ENCODE data around the gene RFPL2.
"Not testable (repeated sequence)": the region's sequence is repeated elsewhere in the genome, so short reads cannot be mapped to it uniquely, and the experiment has no call there.

RFPL2 gene

DNA sequence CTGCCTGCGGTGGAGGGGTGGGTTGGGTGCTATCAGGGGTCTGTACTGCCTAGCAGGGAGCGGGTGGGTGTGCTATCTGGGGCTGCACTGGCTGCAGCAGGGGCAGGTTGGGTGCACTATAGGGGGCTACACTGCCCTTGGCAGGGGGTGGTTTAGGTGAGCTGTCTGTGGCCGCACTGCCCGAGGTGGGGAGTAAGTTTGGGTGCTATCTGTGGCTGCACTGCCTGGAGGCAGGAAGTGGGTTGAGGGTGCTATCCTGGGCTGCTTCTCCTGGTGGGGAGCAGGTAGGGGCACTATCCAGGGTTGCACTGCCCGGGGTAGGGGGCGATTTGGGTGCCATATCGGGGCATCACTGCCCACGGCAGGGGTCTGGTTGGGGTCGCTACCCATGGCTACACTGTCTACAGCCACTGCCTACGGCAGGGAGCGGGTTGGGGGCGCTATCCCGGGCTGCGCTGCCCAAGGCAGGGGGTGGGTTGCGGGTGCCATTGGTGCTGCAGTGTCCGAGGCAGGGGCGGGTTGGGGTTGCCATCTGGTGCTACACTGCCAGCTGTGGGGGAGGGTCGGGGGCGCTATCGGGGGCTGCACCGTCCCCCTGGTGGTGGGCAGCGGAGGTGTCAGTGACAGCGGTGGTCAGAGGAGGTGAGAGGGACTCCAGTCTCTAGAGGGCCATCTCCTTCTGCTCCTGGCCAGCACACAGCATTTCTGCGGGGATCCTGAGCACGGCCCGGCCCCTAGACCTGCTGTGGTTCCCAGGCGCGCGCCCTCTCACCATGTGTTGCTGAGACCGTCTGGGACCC lies 1.3 kb upstream of the RFPL2 start:
- DNase-seq (ENCODE audit: low read depth in 2 of 2), result no peak

DNA sequence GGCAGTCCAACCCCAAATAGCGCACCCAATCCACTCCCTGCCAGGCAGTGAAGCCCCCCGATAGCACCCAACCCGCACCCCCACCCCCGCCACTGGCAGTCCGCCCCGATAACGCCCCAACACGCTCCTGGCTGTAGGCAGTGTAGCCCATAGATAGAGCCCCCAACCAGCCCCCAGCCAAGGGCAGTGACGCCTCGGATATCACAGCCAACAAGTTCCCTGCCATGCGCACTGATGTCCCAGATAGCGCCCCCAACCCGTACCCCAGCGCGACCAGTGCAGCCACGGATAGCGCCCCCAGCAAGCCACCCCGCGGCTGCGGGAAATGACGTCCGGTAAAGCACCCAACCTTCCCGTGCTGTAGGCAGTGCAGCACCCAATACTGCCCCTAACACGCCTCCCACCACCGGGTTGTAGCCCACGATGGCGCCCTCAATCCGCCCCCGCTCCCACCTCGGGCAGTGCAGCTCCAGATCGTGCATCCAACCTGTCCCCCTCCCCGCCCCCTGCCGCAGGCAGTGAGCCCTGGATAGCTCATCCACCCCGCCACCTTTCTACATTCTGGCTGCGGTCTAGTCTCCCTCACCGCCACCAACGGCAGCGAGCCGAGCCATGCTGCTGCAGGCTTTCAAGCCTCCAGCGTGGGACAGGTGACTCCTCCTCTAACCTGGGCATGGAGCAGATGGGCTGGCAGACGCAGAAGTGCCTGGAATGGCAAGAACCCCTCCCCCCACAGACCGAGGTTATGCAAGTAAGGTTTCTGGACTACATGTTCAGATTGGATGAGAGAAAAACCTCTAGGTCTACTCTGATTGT lies 625 bp downstream of the RFPL2 start:
- no peak for DNase-seq (ENCODE audit: low read depth in 2 of 2)

DNA sequence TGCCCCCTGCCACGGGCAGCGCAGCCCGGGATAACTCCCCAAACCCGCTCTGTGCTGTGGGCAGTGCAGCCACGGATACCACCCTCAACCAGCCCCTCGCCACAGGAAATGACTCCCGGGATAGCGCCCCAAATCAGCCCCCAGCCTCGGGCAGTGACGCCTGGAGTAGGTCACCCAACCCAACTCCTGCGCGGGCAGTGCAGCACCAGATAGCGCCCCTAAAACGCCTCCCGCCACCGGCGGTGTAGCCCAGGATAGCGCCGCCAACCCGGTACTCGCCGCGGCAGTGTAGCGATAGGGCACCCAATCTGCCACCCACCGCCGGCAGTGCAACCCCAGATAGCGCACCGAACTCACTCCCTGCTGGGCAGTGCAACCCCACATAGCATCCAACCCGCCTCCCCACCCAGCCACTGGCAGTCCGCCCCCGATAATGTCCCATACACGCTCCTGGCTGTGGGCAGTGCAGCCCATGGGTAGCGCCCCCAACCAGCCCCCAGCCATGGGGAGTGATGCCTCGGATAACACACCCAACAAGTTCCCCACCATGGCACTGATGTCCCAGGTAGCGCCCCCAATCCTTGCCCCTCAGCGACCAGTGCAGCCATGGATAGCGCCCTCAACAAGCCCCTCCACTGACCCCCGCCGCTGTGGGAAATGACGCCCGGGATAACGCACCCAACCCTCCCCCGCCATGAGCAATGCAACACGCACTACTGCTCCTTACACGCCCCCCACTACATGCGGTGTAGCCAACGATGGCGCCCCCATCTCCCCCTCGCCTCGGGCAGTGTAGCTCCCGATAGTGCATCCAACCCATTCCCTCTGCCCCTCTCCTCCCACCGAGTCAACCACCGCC lies 1.5 kb downstream of the RFPL2 start:
- no peak for DNase-seq (ENCODE audit: low read depth in 2 of 2)

DNA sequence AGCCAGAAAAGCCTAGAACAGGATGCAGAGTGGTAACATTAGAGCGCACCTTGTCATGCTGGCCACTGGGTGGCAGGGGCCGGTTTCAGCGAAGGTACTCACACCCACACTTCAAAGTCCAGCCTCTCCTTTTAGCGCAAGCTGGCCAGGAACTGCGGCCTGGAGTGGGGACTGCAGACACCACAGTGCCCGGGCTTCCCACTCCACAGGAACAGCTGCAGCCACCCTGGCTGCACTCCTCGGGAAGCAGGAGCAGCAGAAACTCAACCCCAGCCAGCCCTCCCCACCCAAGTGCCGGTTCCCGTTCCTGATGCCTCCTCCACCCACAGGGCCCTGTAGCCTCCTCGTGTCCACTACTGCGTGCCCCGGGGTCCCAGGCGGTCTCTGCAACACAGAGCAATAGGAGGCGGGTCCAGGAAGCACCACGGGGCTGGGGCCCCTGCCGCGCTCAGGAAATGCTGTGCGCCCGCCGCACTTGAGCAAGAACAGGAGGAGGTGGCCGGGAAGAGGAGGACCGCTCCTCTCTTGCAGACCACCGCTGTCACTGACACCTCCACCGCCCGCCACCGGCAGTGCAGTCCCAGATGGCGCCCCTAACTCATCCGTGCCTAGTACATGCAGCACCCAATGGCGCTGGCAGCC lies 2.2 kb downstream of the RFPL2 start:
- no peak for DNase-seq (ENCODE audit: low read depth in 2 of 2)

DNA sequence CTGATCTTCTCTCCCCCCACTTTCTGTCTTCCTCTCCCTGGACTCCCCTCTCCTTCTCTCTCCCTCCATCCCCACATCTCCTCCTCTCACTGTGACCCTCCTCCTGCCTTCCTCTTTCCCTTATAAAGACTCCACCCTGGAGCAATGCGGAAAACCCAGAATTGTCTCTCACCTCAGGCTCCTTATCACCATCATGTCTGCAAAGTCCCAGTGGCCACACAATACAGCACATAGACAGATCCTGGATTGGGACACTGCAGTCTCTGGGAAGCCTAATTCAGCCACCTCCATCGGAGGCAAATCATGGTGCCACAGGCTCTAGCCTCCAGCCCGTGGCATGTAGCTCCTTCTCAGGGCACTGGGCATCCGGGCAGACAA lies 2.7 kb downstream of the RFPL2 start:
- DNase-seq (ENCODE audit: low read depth in 2 of 2), result no peak

DNA sequence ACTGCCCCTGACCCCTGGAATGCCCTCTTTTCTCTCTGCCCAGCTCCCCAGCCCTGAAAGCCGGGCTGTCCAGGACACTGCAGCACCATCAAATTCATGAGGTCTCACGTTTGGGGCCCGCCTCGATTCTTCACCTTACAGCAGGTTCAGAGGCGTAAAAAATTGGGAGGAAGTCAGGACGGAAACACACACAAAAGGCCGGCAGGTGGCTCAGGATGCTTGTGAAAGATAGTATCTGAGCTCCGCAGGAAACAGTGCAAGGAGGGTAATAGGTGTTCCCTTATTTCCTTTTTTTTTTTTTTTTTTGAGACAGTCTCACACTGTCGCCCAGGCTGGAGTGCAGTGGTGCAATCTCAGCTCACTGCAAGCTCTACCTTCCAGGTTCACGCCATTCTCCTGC lies 4.1 kb downstream of the RFPL2 start:
- no peak for DNase-seq (ENCODE audit: low read depth in 2 of 2)

DNA sequence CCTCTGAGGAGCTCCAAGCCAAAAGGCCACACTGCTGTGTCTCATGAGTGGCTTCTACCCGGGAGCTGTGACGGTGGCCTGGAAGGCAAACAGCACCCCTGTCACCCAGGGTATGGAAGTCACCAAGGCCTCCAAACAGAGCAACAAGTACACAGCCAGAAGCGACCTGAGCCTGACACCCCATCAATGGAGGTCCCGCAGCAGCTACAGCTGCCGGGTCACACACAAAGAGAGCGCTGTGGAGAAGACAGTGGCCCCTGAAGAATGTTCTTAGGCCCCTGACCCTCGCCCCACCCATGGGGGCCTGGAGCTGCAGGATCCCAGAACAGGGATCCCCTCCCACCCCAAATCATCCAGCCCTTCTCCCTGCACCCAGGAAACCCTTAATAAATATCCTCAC lies 4.9 kb downstream of the RFPL2 start:
- DNase-seq (ENCODE audit: low read depth in 2 of 2), result no peak

DNA sequence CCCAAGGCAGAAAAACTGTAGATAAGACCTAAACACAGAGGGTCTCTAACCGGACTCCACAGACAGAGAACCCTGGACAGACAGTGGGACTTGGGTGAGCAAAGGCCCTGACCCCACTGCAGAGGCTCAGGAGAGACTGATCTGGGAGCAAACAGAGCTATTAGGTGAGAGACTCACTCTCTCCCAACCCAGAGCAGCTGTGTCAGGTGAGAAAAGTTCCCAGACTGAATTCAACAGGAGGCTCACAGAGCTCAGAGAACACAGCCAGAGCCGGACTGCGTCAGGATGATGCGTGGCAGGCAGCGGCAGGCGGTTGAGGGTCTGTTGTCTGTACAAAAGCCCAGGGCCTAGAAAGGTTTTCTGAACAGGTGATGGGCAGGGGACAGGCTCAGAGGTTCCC lies 5.5 kb downstream of the RFPL2 start:
- DNase-seq (ENCODE audit: low read depth in 2 of 2), result no peak

DNA sequence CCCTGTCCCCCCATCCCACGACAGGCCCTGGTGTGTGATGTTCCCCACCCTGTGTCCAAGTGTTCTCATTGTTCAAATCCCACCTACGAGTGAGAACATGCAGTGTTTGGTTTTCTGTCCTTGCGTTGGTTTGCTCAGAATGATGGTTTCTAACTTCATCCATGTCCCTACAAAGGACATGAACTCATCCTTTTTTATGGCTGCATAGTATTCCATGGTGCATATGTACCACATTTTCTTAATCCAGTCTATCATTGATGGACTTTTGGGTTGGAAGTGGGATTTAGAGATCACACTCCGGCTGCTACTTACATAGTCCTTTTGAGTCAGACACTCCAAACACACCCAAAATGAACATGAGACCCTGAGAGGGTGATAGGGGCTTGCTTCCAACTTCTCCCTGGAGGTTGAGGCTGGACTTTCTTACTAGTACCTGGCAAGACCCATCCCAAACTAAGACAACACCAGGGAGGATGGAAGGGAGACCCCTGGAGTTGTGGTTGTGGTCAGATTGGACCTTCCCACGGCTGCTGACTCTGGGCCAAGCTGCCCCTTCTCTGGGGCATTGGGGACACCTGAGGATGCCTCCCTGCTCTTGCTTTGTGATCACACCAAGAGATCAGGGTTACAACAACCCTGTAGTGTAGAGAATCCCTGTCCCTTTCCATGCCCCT lies 7.2 kb downstream of the RFPL2 start:
- not testable (repeated sequence) for DNase-seq (ENCODE audit: low read depth in 2 of 2)

DNA sequence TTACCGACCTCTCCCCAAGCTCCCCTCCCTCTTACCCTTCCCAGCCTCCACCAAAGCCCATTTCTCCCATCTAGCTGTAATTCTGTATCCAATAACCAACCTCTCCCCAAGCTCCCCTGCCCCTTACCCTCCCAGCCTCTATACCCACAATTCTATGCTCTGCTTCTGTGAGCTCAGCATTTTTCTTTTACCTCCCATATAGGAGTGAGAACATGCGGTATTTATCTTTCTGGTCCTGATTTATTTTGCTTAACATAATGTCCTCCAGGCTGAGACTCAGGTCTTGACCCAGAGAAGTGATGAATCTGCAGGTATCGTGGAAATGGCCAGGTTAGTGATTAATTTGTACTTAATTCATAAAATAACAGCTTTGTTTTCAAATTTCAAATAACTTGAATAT lies 9.0 kb downstream of the RFPL2 start:
- DNase-seq (ENCODE audit: low read depth in 2 of 2), result not testable (repeated sequence)

DNA sequence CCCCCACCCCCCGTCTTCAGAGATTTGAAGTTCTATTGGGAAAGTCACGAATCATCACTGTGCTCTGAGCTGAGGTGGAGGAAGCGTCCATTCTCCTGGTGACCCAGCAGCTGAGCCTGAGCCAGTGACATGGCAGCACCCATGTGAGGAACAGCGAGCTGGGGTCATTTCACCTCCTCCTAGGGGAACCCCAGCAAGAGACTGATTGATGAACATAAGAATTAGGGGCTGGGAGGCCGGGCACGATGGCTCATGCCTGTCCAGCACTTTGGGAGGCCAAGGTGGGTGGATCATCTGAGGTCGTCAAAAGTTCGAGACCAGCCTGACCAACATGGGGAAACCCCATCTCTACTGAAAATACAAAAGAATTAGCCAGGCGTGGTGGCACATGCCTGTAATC lies 11.5 kb downstream of the RFPL2 start:
- not testable (repeated sequence) for DNase-seq (ENCODE audit: low read depth in 2 of 2)

DNA sequence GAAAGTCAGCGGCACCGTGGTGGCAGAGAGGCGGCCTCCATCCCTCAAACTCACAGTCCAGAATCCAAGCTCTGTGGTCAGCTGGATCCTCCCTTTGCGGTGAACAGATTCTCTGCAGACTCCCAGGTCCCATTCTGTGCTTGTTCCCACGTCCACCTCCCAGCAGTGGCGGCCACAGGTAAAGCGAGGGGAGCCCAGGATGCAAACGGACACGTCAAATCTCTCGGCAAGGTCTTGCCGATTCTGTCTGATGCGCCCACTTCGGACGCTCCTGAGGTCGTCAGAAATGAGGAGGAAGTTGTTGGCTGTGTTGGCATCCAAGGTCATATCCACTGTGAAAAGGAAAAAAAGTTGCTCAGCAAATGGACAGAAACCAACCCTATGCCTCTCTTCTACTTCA lies 13.9 kb downstream of the RFPL2 start:
- not testable (repeated sequence) for DNase-seq (ENCODE audit: low read depth in 2 of 2)

DNA sequence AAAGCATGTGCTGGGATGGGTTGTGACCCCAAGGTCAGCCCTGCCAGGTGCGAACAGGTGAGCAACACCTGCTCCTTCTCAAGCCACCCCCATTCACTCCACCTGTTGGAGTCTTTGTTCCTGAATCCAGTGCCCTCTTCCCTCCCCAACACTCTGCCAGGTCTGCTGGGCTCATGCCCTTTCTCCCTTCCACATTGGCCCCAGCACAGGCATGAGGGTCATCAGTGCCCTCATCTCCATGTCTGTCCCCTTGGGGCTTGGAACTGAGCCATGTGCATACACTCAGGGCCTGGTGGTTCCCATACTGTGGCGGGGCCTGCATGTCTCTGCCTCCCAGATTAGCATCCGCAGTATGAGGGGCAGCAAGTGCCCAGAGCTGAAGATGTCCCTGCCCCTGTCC lies 19.1 kb downstream of the RFPL2 start:
- no peak for DNase-seq (ENCODE audit: low read depth in 2 of 2)

DNA sequence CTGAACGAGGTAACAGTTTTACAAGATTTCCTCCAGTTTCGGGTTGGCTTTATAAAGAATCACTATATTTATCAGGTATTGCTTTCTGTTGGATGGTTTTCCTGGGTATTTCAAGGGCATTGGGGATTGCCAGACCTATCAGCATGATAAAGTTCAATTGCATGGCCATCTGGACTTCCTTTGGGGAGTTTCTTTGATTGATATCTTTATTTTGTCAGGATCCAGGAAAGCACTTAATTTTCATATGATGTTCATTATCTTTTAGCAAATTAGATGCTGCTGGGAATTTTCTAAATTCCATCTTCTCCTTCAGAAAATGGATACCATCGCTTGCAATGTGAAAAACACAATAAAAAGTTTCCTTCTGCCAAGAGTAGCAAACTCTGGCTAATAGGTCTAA lies 21.2 kb downstream of the RFPL2 start:
- DNase-seq (ENCODE audit: low read depth in 2 of 2), result no peak

DNA sequence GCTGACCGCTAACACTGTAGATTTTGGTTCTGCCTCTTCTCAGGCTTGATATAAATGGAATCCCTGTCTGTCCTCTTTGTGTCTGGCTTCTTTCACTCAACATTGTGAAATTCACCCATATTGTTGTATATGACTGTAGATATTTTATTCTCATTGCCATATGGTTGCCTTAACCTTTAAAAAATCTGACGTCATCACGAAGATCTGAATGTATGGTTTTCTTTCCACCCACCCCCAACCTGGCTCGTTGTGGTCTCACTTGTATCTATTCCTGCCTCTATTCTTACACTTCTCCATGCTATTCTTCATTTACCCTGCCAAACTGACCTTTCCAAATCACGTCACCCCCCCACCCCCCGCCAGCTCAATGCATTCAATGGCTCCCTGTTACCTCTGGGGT lies 23.8 kb downstream of the RFPL2 start:
- DNase-seq (ENCODE audit: low read depth in 2 of 2), result no peak

DNA sequence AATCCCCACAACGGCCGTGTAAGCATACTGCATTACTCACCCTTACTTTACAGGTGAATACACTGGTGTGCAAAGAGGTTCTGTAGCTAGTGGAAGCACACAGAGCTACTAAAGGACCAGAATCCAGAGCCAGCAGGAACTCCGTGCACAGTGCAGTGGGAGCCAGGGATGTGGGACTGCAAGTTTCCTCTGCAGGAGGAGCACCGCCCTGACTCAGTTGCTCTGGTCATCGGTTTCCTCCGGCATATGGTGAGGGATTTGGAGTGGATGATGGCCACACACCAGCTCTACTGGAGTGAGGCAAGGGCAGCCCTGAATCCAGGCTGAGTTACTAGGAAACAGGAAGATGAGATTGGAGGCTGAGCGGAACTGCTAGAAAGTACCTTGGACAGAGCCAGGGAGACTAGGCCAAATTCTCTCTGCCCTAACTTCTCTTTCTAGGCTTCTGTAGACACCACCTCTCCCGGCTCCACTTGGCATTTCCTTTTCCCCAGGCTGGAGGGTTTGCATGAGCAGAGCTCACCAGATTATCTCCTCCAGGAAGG lies 27.6 kb downstream of the RFPL2 start:
- no peak for DNase-seq (ENCODE audit: low read depth in 2 of 2)

DNA sequence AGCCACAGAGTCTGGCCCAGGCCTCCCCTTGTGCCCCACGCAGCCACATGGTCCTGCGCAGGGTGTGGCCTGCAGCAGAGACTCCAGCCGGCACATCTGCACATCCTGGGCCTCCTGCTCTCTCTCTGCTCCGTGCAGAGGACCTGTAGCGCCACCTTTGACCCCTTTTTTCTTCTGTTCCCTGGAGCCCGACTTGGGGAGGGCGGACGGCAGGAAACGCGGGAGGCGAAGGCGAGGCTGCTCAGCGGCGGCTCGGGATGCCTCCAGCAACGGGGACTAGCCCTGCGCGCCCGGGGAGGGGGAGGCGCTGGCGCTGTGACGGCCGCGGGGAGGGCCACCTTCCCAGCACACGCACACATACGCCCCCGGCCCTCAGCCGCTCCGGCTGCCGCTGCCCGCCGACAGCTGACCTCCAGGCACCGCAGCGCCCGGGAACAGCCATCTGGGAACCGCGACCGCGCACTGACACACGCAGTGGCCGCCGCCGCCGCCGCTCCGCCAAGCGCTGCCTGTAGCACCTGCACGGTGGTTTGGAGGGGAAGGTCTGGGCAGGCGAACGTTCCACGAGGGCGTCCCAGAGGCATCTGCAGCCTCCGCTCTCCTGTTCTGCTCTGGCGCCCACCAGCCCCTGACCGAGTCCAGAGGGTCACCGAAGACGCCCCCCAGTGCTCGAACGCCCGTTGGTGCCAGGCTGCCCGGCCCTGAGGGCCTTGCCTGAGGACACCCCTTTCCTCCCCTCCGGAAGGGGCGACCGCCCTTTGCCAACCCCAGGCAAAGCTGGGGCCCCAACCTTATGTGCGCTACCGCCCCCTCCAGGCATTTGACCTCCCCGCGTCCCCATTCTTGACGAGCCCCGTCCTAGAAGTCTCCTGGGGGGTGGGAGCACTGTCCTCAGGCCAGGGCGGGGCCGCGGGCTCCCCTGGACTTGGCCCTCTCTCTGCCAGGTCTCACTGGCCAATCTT lies 28.9 kb downstream of the RFPL2 start:
- no peak for DNase-seq (ENCODE audit: low read depth in 2 of 2)

DNA sequence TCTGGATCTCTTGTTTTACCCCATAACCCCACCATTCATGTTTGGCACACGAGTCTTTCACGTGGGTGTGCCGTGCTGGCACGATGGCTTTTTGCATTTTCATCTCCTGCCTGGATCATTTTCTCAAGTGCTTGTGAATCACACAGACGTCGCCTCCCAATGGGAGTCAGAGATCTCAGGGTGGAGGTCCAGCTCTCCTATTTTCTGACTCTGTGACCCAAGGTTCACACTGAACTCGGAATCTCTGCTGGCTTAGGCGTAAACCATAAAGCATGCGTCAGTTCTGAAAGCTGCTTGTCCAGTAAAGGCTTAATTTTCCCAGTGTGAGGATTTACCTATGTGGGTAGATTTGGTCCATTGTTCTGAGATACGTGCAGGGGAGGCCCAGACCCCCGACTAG lies 29.8 kb downstream of the RFPL2 start:
- DNase-seq (ENCODE audit: low read depth in 2 of 2), result no peak

DNA sequence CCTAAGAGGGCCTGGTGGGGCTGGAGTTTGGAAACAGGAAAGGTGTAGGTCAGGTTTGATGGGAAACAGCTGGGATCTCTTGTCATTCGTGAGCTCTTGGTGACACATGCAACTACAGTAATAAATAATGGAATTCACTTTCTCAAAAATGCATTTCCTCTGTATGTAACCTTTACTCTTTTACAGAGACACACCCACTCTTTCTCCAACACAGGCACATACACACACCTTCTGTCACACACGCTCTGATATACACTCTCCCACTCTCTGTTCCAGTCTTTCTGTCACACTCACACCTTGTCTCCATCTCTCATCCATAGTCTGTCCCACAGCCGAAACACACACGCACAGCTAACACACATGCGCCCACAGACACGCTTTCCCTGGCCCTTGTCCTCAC lies 39.2 kb downstream of the RFPL2 start:
- no peak for DNase-seq (ENCODE audit: low read depth in 2 of 2)

Data from stimulated activated CD4-positive, alpha-beta T cell treated with anti-CD3 and anti-CD28 coated beads, Interleukin-1b, Interleukin-23, amount 100 ng/mL, for 1 hour (primary cell).